Mammary epithelial cell (primary cell): ENCODE data around the gene SLC25A45.

ENCODE experiments used
- EZH2 ChIP-seq: IDR thresholded peaks from 2 replicates; pipeline ENCODE4 v1.6.1; 2012; ENCODE audit warnings: low read length, inconsistent platforms, borderline replicate concordance
- TF ChIP-seq, protein P1 (sequence below), 2 donors: IDR thresholded peaks in 1 of 2; conservative IDR thresholded peaks in 1 of 2; 2 replicates each; pipeline ENCODE4 v1.5.1; 2011 to 2012; ENCODE audit warnings: inconsistent platforms in 2 of 2, low read length in 2 of 2, mild to moderate bottlenecking in 2 of 2, control low read depth in 1 of 2, low read depth in 1 of 2; ENCODE audit not compliant: insufficient read depth in 1 of 2; ENCODE audit errors: extremely low read depth in 1 of 2

- TF ChIP-seq, protein P1, sequence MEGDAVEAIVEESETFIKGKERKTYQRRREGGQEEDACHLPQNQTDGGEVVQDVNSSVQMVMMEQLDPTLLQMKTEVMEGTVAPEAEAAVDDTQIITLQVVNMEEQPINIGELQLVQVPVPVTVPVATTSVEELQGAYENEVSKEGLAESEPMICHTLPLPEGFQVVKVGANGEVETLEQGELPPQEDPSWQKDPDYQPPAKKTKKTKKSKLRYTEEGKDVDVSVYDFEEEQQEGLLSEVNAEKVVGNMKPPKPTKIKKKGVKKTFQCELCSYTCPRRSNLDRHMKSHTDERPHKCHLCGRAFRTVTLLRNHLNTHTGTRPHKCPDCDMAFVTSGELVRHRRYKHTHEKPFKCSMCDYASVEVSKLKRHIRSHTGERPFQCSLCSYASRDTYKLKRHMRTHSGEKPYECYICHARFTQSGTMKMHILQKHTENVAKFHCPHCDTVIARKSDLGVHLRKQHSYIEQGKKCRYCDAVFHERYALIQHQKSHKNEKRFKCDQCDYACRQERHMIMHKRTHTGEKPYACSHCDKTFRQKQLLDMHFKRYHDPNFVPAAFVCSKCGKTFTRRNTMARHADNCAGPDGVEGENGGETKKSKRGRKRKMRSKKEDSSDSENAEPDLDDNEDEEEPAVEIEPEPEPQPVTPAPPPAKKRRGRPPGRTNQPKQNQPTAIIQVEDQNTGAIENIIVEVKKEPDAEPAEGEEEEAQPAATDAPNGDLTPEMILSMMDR (conservative IDR thresholded peaks at IDR 0.05 in 1 of 2, IDR thresholded peaks at IDR 0.05 in 1 of 2; ENCODE audit: extremely low read depth in 1 of 2, insufficient read depth in 1 of 2, low read depth in 1 of 2, low read length in 2 of 2): no peak
- no peak for TF ChIP-seq EZH2
Observed at GRCh38 chr11:65375012-65375411, 7.4 kb downstream of the SLC25A45 start.
